ENCODE results near the gene PPP1R3F.

- TF ChIP-seq CTCF (IDR thresholded peaks at IDR 0.05; ENCODE audit: low read length): no peak
- TF ChIP-seq EZH2phosphoT487 (IDR thresholded peaks at IDR 0.05; ENCODE audit: low read length): no peak
These were observed 22.2 kb upstream of the PPP1R3F start for GRCh38 chrX:49247346-49247745.
